GM18502 (cell line): ENCODE data around the gene MLYCD.

Source experiments
- ATAC-seq: cut with Tn5 transposase; IDR thresholded peaks from one replicate; pipeline ENCODE4 v1.9.1; 2021; ENCODE audit warnings: mild to moderate bottlenecking; ENCODE audit not compliant: unreplicated experiment, poor library complexity

The MLYCD gene

GRCh38 chr16:83952940-83953795, 54.3 kb downstream of the MLYCD start, which contains the start of gene OSGIN1:
Gene OSGIN1, plus strand, starts transcription at chr16:83953240. Its CDS starts 4,432 bp downstream, at chr16:83957672.
- ATAC-seq, result peak; percentile 88

- no peak for ATAC-seq
Observed at GRCh38 chr16:83953796-83954576, 55.1 kb downstream of the MLYCD start.

GRCh38 chr16:83954577-83955016, 55.7 kb downstream of the MLYCD start:
- no peak for ATAC-seq

- ATAC-seq, result no peak
Observed at GRCh38 chr16:83955218-83956130, 56.6 kb downstream of the MLYCD start.

GRCh38 chr16:83956336-83957289, 57.7 kb downstream of the MLYCD start:
- ATAC-seq, result no peak

GRCh38 chr16:83957296-83957855, 58.5 kb downstream of the MLYCD start:
- ATAC-seq, result no peak

- no peak for ATAC-seq
Observed at GRCh38 chr16:83958137-83958845, 59.4 kb downstream of the MLYCD start.

- ATAC-seq, result no peak
Observed at GRCh38 chr16:83958846-83959565, 60.1 kb downstream of the MLYCD start.

GRCh38 chr16:83959656-83960434, 60.9 kb downstream of the MLYCD start:
- ATAC-seq, result no peak

- no peak for ATAC-seq
Observed at GRCh38 chr16:83960521-83961249, 61.8 kb downstream of the MLYCD start.

GRCh38 chr16:83961591-83961990, 62.7 kb downstream of the MLYCD start:
- no peak for ATAC-seq

- ATAC-seq, result no peak
Observed at GRCh38 chr16:83963277-83964119, 64.6 kb downstream of the MLYCD start.

- no peak for ATAC-seq
Observed at GRCh38 chr16:83964684-83965443, 65.9 kb downstream of the MLYCD start.

GRCh38 chr16:83965444-83966152, 66.7 kb downstream of the MLYCD start:
- ATAC-seq, result no peak
